Measurements from ENCODE around the gene RANBP3L. TPM values are rescaled to one million over a fixed set of nuclear protein-coding genes. Genes with fewer than 3 reads are reported as not detected.

Gene RANBP3L
- total and polyA plus RNA-seq, 9 of the 15 experiments (the other 6 are each of a cell fraction or from before 2014, with no cell fraction given): 0.01 to 0.06 TPM; not detected in 7

- TF ChIP-seq OTX1 (CRISPR knock-in tag; IDR thresholded peaks at IDR 0.05): peak; percentile 92
- TF ChIP-seq XRCC5 (IDR thresholded peaks at IDR 0.05; ENCODE audit: low read depth, low read length): peak; percentile 62; the same call in 1 of the 2 replicates
- TF ChIP-seq PRMT5 (CRISPR knock-in tag; IDR thresholded peaks at IDR 0.05): no peak; the same call in 1 of the 2 replicates
- TF ChIP-seq ZNF431 (CRISPR knock-in tag; IDR thresholded peaks at IDR 0.05): peak; percentile 83
- peak; percentile 68; the same call in 1 of the 2 replicates for TF ChIP-seq ZNF449 (CRISPR knock-in tag; IDR thresholded peaks at IDR 0.05)
- peak; percentile 85 for TF ChIP-seq CEBPB (tag; IDR thresholded peaks at IDR 0.05)
- peak; percentile 87 for TF ChIP-seq CEBPG (CRISPR knock-in tag; IDR thresholded peaks at IDR 0.05)
- peak; percentile 62 to 66; a peak in 3 of 4 replicates for TF ChIP-seq CEBPG (tag; conservative IDR thresholded peaks at IDR 0.05 in 1 of 2, IDR thresholded peaks at IDR 0.05 in 1 of 2)
- TF ChIP-seq ZNF586 (CRISPR knock-in tag; conservative IDR thresholded peaks at IDR 0.05): no peak; the same call in 1 of the 2 replicates
- TF ChIP-seq SRSF3 (IDR thresholded peaks at IDR 0.05; ENCODE audit: insufficient read depth, low read length): no peak
- no peak for TF ChIP-seq NR0B1 (IDR thresholded peaks at IDR 0.05; ENCODE audit: partially characterized antibody)
- TF ChIP-seq ATF3 (IDR thresholded peaks at IDR 0.05): peak; percentile 85
- peak; percentile 79 for TF ChIP-seq ATF3 (CRISPR knock-in tag; conservative IDR thresholded peaks at IDR 0.05)
- peak; percentile 52; the same call in 1 of the 2 replicates for TF ChIP-seq KAT7 (CRISPR knock-in tag; IDR thresholded peaks at IDR 0.05; ENCODE audit: borderline replicate concordance)
- TF ChIP-seq RBM25 (IDR thresholded peaks at IDR 0.05; ENCODE audit: low read depth, low read length, severe bottlenecking): peak; percentile 82
- peak; percentile 84; the same call in 1 of the 2 replicates for TF ChIP-seq PATZ1 (CRISPR knock-in tag; IDR thresholded peaks at IDR 0.05; ENCODE audit: borderline replicate concordance)
- TF ChIP-seq ATF7 (IDR thresholded peaks at IDR 0.05): peak; percentile 90
- no peak for TF ChIP-seq ARHGAP35 (IDR thresholded peaks at IDR 0.05; ENCODE audit: partially characterized antibody)
- 0 out of 2 replicates have a peak, but pooled peaks have one; percentile 30 for TF ChIP-seq CAMTA2 (CRISPR knock-in tag; conservative IDR thresholded peaks at IDR 0.05)
- TF ChIP-seq FOS (IDR thresholded peaks at IDR 0.05; ENCODE audit: extremely low read depth, insufficient read length): peak; percentile 59
- TF ChIP-seq ZNF274 (IDR thresholded peaks at IDR 0.05; ENCODE audit: borderline replicate concordance, low read depth, low read length): no peak
- TF ChIP-seq ZNF584 (CRISPR knock-in tag; IDR thresholded peaks at IDR 0.05; ENCODE audit: low read depth): peak; percentile 96
Observed at GRCh38 chr5:36241631-36242533, 59.8 kb downstream of the RANBP3L start, which contains the start of gene NADK2 (continued).

Measured in K562 (cell line).